ENCODE results near the gene NOL4L. TPM values are rescaled to one million over a fixed set of nuclear protein-coding genes. Genes with fewer than 3 reads are reported as not detected.
A peak's percentile ranks its signal among the peaks of the same experiment; 100 is the strongest.

Gene NOL4L
- total RNA-seq, 4 donors from 2014 or later: 45.6 to 105 (median 85.9) TPM

DNA sequence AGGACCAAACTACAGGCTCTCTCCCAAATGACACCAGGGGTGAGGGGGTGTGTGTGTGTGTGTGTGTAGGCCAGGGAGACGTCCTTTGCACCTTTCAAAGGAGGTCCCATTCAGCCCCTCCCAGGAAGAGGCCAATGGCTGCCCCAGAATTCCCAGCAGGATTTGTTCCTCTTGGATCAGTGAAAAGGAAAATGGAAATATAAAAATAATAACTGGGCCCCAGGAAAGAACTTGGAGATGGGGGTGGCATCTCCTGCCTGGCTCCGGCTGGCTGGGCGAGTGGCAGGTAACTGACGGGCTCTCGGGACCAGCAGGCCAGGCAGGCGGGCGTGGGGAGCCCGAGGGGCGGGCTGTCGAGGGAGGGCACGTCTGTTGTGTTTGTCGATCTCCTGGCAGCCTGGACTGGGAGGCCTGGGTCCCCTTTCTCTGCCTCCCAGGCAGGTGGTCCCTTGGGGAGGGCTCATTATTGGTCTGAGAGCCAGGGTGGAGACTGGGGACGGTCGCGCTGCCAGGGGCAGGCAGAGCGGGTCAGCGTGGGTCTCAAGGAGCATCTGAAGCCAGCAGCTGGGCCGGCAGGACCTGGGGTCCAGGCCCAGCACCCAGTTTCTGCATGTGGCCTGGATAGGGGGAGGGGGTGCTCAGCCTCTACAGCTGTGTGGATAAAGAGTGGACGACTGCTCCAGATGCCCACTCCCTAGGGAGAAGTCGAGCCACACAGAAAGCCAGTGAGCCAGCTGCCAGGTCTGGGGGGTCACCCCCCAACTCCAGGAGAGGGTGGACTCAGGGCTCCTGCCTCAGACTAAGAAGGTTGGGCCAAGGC, 3.1 kb downstream of the NOL4L start:
- WGBS, 2 donors (ENCODE audit: low coverage in 1 of 2): 71 to 72% methylated on average over 11 to 20 of the region's 20 CpGs

DNA sequence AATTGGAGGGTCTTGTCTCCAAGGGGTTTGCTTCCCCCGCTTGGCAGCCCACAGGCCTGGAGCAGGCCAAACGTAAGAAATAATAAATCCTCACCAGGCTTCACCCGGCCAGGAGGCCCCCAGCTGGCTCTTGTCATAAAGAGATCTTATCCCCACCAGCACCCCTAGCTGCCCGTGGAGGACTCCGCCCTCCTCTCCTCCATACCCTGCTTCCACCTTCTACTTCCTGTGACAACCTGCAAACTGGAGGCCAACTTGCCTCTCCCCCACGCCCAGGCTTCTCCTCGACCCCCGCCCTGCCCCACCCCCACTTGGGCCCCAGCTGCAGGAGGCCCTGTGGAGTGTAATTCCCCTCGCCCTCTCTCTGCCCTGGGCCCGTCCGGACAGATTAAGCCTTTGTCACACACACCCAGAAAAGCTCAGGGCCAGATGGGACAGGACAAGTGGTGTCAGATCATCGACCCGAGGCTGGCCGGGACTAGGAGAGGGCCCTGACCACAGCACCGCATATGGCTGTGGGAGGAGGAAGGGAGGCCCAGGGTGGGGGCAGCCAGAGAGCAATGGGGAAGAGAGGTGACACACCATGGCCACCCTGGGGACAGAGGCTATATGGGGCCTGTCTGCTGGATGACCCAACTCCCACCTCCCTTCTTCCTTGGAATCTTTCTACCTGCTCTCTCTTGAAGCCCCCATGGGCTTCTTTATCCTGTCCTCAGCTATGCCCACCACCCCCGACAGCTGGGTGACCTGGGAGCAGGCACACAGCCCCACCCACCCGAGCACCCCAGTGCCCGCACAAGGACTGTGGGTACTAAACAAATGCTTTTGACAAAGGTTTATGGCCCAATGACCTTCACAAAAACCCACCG, 3.9 kb downstream of the NOL4L start:
- Histone ChIP-seq H3K4me3 (no peak overlapping the region), H3K27me3 (peaks cover 39% of the 10 kb centered on the region), H3K27ac (peak overlapping the region in 1 of 4 donors; percentile 12), H3K4me1 (peaks cover 2 to 27% (median 15%) of the 10 kb centered on the region in 4 donors), H3K9me3 (no peaks in the 10 kb centered on the region), H3K36me3 (no peaks in the 10 kb centered on the region)
- DNase-seq: no peak
- intact Hi-C loops (cut with DNase I; ENCODE audit: low total_unique reads) (no loop called here), in situ Hi-C loops (cut with MboI; ENCODE audit: low pct_ligation_motif_present in 1 of 4, low pct_unique_long_range_greater_than_20kb in 1 of 4, low sequenced_read_pairs in 3 of 4) (no loop called here)
- 62% methylated on average over 19 of the region's 19 CpGs; no CpG with 5 or more reads in 1 of the 2 donors for whole genome bisulfite sequencing, 2 donors (ENCODE audit: low coverage in 1 of 2)
- TF ChIP-seq EP300 (IDR thresholded peaks at IDR 0.05; ENCODE audit: low read depth) (no peak), POLR2A (IDR thresholded peaks at IDR 0.05) (no peak), POLR2AphosphoS5 (IDR thresholded peaks at IDR 0.05) (no peak)
- TF ChIP-seq, protein P1, sequence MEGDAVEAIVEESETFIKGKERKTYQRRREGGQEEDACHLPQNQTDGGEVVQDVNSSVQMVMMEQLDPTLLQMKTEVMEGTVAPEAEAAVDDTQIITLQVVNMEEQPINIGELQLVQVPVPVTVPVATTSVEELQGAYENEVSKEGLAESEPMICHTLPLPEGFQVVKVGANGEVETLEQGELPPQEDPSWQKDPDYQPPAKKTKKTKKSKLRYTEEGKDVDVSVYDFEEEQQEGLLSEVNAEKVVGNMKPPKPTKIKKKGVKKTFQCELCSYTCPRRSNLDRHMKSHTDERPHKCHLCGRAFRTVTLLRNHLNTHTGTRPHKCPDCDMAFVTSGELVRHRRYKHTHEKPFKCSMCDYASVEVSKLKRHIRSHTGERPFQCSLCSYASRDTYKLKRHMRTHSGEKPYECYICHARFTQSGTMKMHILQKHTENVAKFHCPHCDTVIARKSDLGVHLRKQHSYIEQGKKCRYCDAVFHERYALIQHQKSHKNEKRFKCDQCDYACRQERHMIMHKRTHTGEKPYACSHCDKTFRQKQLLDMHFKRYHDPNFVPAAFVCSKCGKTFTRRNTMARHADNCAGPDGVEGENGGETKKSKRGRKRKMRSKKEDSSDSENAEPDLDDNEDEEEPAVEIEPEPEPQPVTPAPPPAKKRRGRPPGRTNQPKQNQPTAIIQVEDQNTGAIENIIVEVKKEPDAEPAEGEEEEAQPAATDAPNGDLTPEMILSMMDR (IDR thresholded peaks at IDR 0.05): no peak

More for the DNA sequence above, 3.1 kb downstream of the NOL4L start:
- no peaks in the 10 kb centered on the region for H3K9me3 ChIP-seq
- TF ChIP-seq EP300 (IDR thresholded peaks at IDR 0.05; ENCODE audit: low read depth): no peak
- TF ChIP-seq, protein P1 (IDR thresholded peaks at IDR 0.05): no peak
- no peak for TF ChIP-seq POLR2A (IDR thresholded peaks at IDR 0.05)
- TF ChIP-seq POLR2AphosphoS5 (IDR thresholded peaks at IDR 0.05): no peak
- no peak for DNase-seq
- intact Hi-C loops (cut with DNase I; ENCODE audit: low total_unique reads) (no loop called here), in situ Hi-C loops (cut with MboI; ENCODE audit: low pct_ligation_motif_present in 1 of 4, low pct_unique_long_range_greater_than_20kb in 1 of 4, low sequenced_read_pairs in 3 of 4) (no loop called here)
- H3K27ac ChIP-seq: no peak overlapping the region
- H3K4me3 ChIP-seq: no peak overlapping the region
- H3K4me1 ChIP-seq: peaks cover 2 to 27% (median 15%) of the 10 kb centered on the region in 4 donors
- peaks cover 47% of the 10 kb centered on the region for H3K27me3 ChIP-seq
- H3K36me3 ChIP-seq: no peaks in the 10 kb centered on the region

DNA sequence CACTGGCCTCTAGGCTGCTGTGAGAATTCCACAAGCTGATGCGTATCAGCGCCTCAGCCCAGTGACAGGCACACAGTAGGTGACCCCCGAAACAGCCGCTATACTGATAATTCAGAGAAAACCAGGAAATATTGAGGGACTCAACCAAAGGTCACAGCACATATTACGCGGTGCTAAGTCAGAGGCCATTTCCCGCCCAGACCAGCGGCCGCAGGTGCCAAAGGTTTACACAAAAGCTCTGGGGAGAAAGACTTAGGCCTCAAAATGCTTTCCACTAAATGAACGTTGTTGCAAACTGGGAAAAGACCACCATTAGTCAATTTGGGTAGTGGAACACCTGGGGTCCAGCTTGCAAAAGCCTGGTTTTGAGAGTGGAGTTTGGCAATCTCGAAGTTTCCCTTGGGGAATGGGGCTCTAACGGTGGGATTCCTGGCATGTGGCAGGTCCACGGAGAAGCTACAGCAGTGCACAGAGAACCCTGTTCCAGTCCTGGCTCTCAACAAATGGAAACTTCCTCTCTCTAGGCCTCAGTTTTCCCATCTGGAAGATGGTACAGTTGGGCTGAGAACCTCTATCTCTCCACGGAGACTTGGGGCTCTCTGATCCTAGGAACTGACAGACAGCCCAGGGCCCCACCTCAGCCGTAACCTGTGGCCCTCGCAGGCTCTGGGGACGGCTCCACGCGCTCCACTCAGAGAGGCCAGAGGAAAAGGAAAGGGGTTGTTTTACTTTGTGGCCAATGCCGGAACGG, 4.7 kb downstream of the NOL4L start:
- DNase-seq: no peak
- no peak overlapping the region for H3K27ac ChIP-seq
- no peak for TF ChIP-seq EP300 (IDR thresholded peaks at IDR 0.05; ENCODE audit: low read depth)
- TF ChIP-seq, protein P1 (IDR thresholded peaks at IDR 0.05): no peak
- no peak for TF ChIP-seq POLR2A (IDR thresholded peaks at IDR 0.05)
- TF ChIP-seq POLR2AphosphoS5 (IDR thresholded peaks at IDR 0.05): no peak
- peaks cover 31% of the 10 kb centered on the region for H3K27me3 ChIP-seq
- H3K4me3 ChIP-seq: no peak overlapping the region
- H3K36me3 ChIP-seq: no peaks in the 10 kb centered on the region
- WGBS, 2 donors (ENCODE audit: low coverage in 1 of 2): 82 to 84% methylated on average over 6 to 21 of the region's 21 CpGs
- intact Hi-C loops (cut with DNase I; ENCODE audit: low total_unique reads): no loop called here
- in situ Hi-C loops (cut with MboI; ENCODE audit: low pct_ligation_motif_present in 1 of 4, low pct_unique_long_range_greater_than_20kb in 1 of 4, low sequenced_read_pairs in 3 of 4): no loop called here
- H3K9me3 ChIP-seq: no peaks in the 10 kb centered on the region
- peaks cover 0 to 22% (median 15%) of the 10 kb centered on the region in 4 donors for H3K4me1 ChIP-seq
